Hepatocyte (in vitro differentiated cells): ENCODE results near the gene PPP1R1C. TPM values are rescaled to one million over a fixed set of nuclear protein-coding genes. Genes with fewer than 3 reads are reported as not detected.

ENCODE experiments used
- DNase-seq: peaks from one replicate; pipeline ENCODE4 v3.0.0-alpha.2; 2016; ENCODE audit warnings: low spot score
- H2AFZ ChIP-seq: fragments of 200-600 bp; sonication (generic); 2 replicates; pipeline ENCODE4 v1.6.0; 2016; ENCODE audit warnings: antibody characterized with exemption, mild to moderate bottlenecking
- H3K27ac ChIP-seq: fragments of 200-600 bp; sonication (generic); 2 replicates; pipeline ENCODE4 v1.5.1; 2016; ENCODE audit warnings: mild to moderate bottlenecking
- H3K27me3 ChIP-seq: fragments of 200-600 bp; sonication (generic); 2 replicates; pipeline ENCODE4 v1.6.1; 2016
- H3K36me3 ChIP-seq: fragments of 200-600 bp; sonication (generic); replicated peaks from 2 replicates; pipeline ENCODE4 v1.5.1; 2016; ENCODE audit warnings: low read depth; ENCODE audit not compliant: insufficient read depth
- H3K4me1 ChIP-seq: fragments of 200-600 bp; sonication (generic); 2 replicates; pipeline ENCODE4 v1.5.1; 2016; ENCODE audit warnings: mild to moderate bottlenecking, moderate library complexity; ENCODE audit not compliant: insufficient read depth
- H3K4me2 ChIP-seq: fragments of 200-600 bp; sonication (generic); 2 replicates; pipeline ENCODE4 v1.6.0; 2016
- H3K4me3 ChIP-seq: fragments of 200-600 bp; sonication (generic); 2 replicates; pipeline ENCODE4 v1.5.1; 2016; ENCODE audit warnings: mild to moderate bottlenecking
- H3K79me2 ChIP-seq: fragments of 200-600 bp; sonication (generic); 2 replicates; pipeline ENCODE4 v1.6.0; 2017; ENCODE audit warnings: mild to moderate bottlenecking
- H3K9me2 ChIP-seq: fragments of 200-600 bp; sonication (generic); replicated peaks from 2 replicates; pipeline ENCODE4 v1.6.0; 2017; ENCODE audit warnings: mild to moderate bottlenecking; ENCODE audit not compliant: insufficient read depth
- H3K9me3 ChIP-seq: fragments of 200-600 bp; sonication (generic); 2 replicates; pipeline ENCODE4 v1.5.1; 2016; ENCODE audit warnings: low read depth, mild to moderate bottlenecking
- H4K20me1 ChIP-seq: fragments of 200-600 bp; sonication (generic); 2 replicates; pipeline ENCODE4 v1.6.0; 2016; ENCODE audit warnings: mild to moderate bottlenecking; ENCODE audit not compliant: insufficient read depth, poor library complexity, severe bottlenecking
- CTCF ChIP-seq: fragments of 200-600 bp; sonication (generic); IDR thresholded peaks from 2 replicates; pipeline ENCODE4 v1.5.1; 2016; ENCODE audit warnings: antibody characterized with exemption, mild to moderate bottlenecking; ENCODE audit not compliant: poor library complexity
- EZH2 ChIP-seq: fragments of 200-600 bp; sonication (generic); IDR thresholded peaks from 2 replicates; pipeline ENCODE4 v1.6.1; 2016; ENCODE audit warnings: antibody characterized with exemption, mild to moderate bottlenecking, borderline replicate concordance
- EZH2phosphoT487 ChIP-seq: fragments of 200-600 bp; sonication (generic); IDR thresholded peaks from one replicate; pipeline ENCODE4 v1.6.1; 2018; ENCODE audit warnings: antibody characterized with exemption, mild to moderate bottlenecking, low read depth, moderate library complexity; ENCODE audit not compliant: unreplicated experiment, severe bottlenecking
- WGBS: methylation state at CpG from one replicate; pipeline ENCODE4 v1.1.6; 2016; ENCODE audit warnings: low lambda C conversion rate; ENCODE audit errors: missing lambda C conversion rate; 5-methylcytosine and 5-hydroxymethylcytosine counted together
- polyA plus RNA-seq: library from polyadenylated mRNA; unstranded; fragments of >200 nt; fragmentation: Nextera tagmentation; extraction: Ambion mirVana; gene quantifications from 2 replicates; pipeline ENCODE4 v1.2.1, GENCODE V29; 2016
- total RNA-seq: library from RNA; depleted of rRNA; stranded (reverse); fragments of >200 nt; gene quantifications from 2 replicates; pipeline ENCODE4 v1.2.3, GENCODE V29; 2014

PPP1R1C gene
- total and polyA plus RNA-seq, 2 experiments from 2014 or later, result 8.4 to 10.7 TPM

GRCh38 chr2:182033449-182033848 lies 47.8 kb downstream of the PPP1R1C start:
- no peaks in the 10 kb centered on the region for H3K79me2 ChIP-seq
- no peak overlapping the region for H3K27ac ChIP-seq
- no peaks in the 10 kb centered on the region for H3K27me3 ChIP-seq
- H3K36me3 ChIP-seq, result no peaks in the 10 kb centered on the region
- 95% methylated on average over 3 of the region's 3 CpGs for WGBS
- no peaks in the 10 kb centered on the region for H3K9me2 ChIP-seq
- H2AFZ ChIP-seq, result no peak overlapping the region
- H3K4me3 ChIP-seq, result no peak overlapping the region
- no peaks in the 10 kb centered on the region for H3K4me1 ChIP-seq
- H3K4me2 ChIP-seq, result no peak overlapping the region
- TF ChIP-seq EZH2phosphoT487 (no peak), CTCF (no peak), EZH2 (no peak)
- no peak for DNase-seq
- no peaks in the 10 kb centered on the region for H4K20me1 ChIP-seq
- no peaks in the 10 kb centered on the region for H3K9me3 ChIP-seq

- no peak for TF ChIP-seq EZH2
- TF ChIP-seq EZH2phosphoT487, result no peak
- no peak for TF ChIP-seq CTCF
- 30% methylated on average over 1 of the region's 1 CpG for WGBS
Measured at GRCh38 chr2:182038576-182038975, 52.9 kb downstream of the PPP1R1C start.

GRCh38 chr2:182043021-182043420 lies 57.4 kb downstream of the PPP1R1C start:
- Histone ChIP-seq H3K27ac (no peak overlapping the region), H3K4me1 (no peaks in the 10 kb centered on the region), H3K27me3 (no peaks in the 10 kb centered on the region), H3K4me2 (no peak overlapping the region), H3K79me2 (no peaks in the 10 kb centered on the region), H2AFZ (no peak overlapping the region), H3K4me3 (no peak overlapping the region), H3K36me3 (no peaks in the 10 kb centered on the region), H3K9me2 (no peaks in the 10 kb centered on the region), H3K9me3 (no peaks in the 10 kb centered on the region), H4K20me1 (no peaks in the 10 kb centered on the region)
- 74% methylated on average over 1 of the region's 1 CpG for WGBS
- TF ChIP-seq CTCF (no peak), EZH2phosphoT487 (no peak), EZH2 (no peak)
- DNase-seq, result no peak

More at GRCh38 chr2:182038576-182038975, 52.9 kb downstream of the PPP1R1C start:
- Histone ChIP-seq H3K4me3 (no peak overlapping the region), H3K36me3 (no peaks in the 10 kb centered on the region), H3K79me2 (no peaks in the 10 kb centered on the region), H3K9me3 (no peaks in the 10 kb centered on the region), H3K27me3 (no peaks in the 10 kb centered on the region), H3K4me2 (no peak overlapping the region), H3K9me2 (no peaks in the 10 kb centered on the region), H2AFZ (no peak overlapping the region), H3K27ac (no peak overlapping the region), H3K4me1 (no peaks in the 10 kb centered on the region), H4K20me1 (no peaks in the 10 kb centered on the region)
- peak; percentile 27 for DNase-seq

- TF ChIP-seq EZH2phosphoT487 (no peak), CTCF (no peak), EZH2 (no peak)
- no peaks in the 10 kb centered on the region for H3K9me3 ChIP-seq
- H3K9me2 ChIP-seq, result no peaks in the 10 kb centered on the region
- no peak overlapping the region for H3K4me3 ChIP-seq
- H3K36me3 ChIP-seq, result no peaks in the 10 kb centered on the region
- H3K4me1 ChIP-seq, result no peaks in the 10 kb centered on the region
- WGBS, result 93% methylated on average over 4 of the region's 4 CpGs
- no peak overlapping the region for H2AFZ ChIP-seq
- H3K79me2 ChIP-seq, result no peaks in the 10 kb centered on the region
- no peaks in the 10 kb centered on the region for H3K27me3 ChIP-seq
- no peak overlapping the region for H3K4me2 ChIP-seq
- DNase-seq, result no peak
- H3K27ac ChIP-seq, result no peak overlapping the region
- no peaks in the 10 kb centered on the region for H4K20me1 ChIP-seq
Measured at GRCh38 chr2:182043861-182044260, 58.2 kb downstream of the PPP1R1C start.
